H1 (cell line): ENCODE data around the gene FBXO2. TPM values are rescaled to one million over a fixed set of nuclear protein-coding genes. Genes with fewer than 3 reads are reported as not detected.

Experiments used
- EP300 ChIP-seq, 2 experiments: IDR thresholded peaks; 1 replicate in 1 of 2; 2 replicates in 1 of 2; pipeline ENCODE4 v1.6.1; 2011 to 2012; ENCODE audit warnings: low read depth in 2 of 2, low read length in 2 of 2, mild to moderate bottlenecking in 2 of 2, borderline replicate concordance in 1 of 2, inconsistent platforms in 1 of 2, moderate library complexity in 1 of 2
- GABPA ChIP-seq: IDR thresholded peaks from 2 replicates; pipeline ENCODE4 v1.6.1; 2011; ENCODE audit warnings: mild to moderate bottlenecking, low read length, moderate library complexity, borderline replicate concordance; ENCODE audit not compliant: insufficient read depth
- KDM4A ChIP-seq: IDR thresholded peaks from one replicate; pipeline ENCODE4 v1.7.1; 2012; ENCODE audit warnings: low read depth, mild to moderate bottlenecking, moderate library complexity, low read length, inconsistent platforms; ENCODE audit not compliant: severe bottlenecking
- NANOG ChIP-seq: IDR thresholded peaks from 2 replicates; pipeline ENCODE4 v1.6.1; 2011; ENCODE audit warnings: low read length, low read depth, mild to moderate bottlenecking, inconsistent platforms; ENCODE audit not compliant: insufficient read depth, poor library complexity, severe bottlenecking
- RFX5 ChIP-seq: IDR thresholded peaks from 2 replicates; pipeline ENCODE4 v1.6.1; 2011; ENCODE audit warnings: low read depth, low read length, improper control_type of control experiment, borderline replicate concordance
- RXRA ChIP-seq: IDR thresholded peaks from 2 replicates; pipeline ENCODE4 v1.6.1; 2011; ENCODE audit warnings: low read depth, mild to moderate bottlenecking, low read length, moderate library complexity; ENCODE audit not compliant: insufficient read depth
- TBP ChIP-seq: IDR thresholded peaks from 2 replicates; pipeline ENCODE4 v1.6.1; 2011; ENCODE audit warnings: low read depth, low read length, improper control_type of control experiment
- polyA plus RNA-seq, 7 experiments: library from polyadenylated mRNA; depleted of rRNA in 3 of 7; stranded (reverse) in 5 of 7; unstranded in 2 of 7; fragments of >200 nt in 5 of 7; fragments of 200-250 nt in 2 of 7; gene quantifications; 1 replicate in 5 of 7; 2 replicates in 1 of 7; 4 replicates in 1 of 7; pipeline versions ENCODE4 v1.2.1 to v1.2.3, GENCODE V29; 2011 to 2013; ENCODE audit warnings: missing spikeins in 2 of 7, mixed read lengths in 2 of 7
- total RNA-seq: library from RNA; stranded (reverse); fragmentation: NEBNext Ultra II Directional; extraction: Animal tissue kit (Norgen Biotek cat#: 25700); gene quantifications from 2 replicates; pipeline ENCODE4 v1.2.1, GENCODE V29; 2021
- TF ChIP-seq, protein P1 (sequence below): fragments of 300-600 bp; sonication (generic); IDR thresholded peaks from 2 replicates; pipeline ENCODE4 v1.7.1; 2012; ENCODE audit warnings: low read length, moderate library complexity, mild to moderate bottlenecking, inconsistent platforms; ENCODE audit not compliant: insufficient replicate concordance
- TF ChIP-seq, protein P2 (sequence below): IDR thresholded peaks from 2 replicates; pipeline ENCODE4 v1.6.1; 2011; ENCODE audit warnings: low read depth, mild to moderate bottlenecking, low read length; ENCODE audit not compliant: insufficient read depth

The FBXO2 gene
- total and polyA plus RNA-seq, 2 of the 8 experiments (the other 6 are each of a cell fraction or from before 2014, with no cell fraction given) = 51.3 to 57.9 TPM

- TF ChIP-seq, protein P1, sequence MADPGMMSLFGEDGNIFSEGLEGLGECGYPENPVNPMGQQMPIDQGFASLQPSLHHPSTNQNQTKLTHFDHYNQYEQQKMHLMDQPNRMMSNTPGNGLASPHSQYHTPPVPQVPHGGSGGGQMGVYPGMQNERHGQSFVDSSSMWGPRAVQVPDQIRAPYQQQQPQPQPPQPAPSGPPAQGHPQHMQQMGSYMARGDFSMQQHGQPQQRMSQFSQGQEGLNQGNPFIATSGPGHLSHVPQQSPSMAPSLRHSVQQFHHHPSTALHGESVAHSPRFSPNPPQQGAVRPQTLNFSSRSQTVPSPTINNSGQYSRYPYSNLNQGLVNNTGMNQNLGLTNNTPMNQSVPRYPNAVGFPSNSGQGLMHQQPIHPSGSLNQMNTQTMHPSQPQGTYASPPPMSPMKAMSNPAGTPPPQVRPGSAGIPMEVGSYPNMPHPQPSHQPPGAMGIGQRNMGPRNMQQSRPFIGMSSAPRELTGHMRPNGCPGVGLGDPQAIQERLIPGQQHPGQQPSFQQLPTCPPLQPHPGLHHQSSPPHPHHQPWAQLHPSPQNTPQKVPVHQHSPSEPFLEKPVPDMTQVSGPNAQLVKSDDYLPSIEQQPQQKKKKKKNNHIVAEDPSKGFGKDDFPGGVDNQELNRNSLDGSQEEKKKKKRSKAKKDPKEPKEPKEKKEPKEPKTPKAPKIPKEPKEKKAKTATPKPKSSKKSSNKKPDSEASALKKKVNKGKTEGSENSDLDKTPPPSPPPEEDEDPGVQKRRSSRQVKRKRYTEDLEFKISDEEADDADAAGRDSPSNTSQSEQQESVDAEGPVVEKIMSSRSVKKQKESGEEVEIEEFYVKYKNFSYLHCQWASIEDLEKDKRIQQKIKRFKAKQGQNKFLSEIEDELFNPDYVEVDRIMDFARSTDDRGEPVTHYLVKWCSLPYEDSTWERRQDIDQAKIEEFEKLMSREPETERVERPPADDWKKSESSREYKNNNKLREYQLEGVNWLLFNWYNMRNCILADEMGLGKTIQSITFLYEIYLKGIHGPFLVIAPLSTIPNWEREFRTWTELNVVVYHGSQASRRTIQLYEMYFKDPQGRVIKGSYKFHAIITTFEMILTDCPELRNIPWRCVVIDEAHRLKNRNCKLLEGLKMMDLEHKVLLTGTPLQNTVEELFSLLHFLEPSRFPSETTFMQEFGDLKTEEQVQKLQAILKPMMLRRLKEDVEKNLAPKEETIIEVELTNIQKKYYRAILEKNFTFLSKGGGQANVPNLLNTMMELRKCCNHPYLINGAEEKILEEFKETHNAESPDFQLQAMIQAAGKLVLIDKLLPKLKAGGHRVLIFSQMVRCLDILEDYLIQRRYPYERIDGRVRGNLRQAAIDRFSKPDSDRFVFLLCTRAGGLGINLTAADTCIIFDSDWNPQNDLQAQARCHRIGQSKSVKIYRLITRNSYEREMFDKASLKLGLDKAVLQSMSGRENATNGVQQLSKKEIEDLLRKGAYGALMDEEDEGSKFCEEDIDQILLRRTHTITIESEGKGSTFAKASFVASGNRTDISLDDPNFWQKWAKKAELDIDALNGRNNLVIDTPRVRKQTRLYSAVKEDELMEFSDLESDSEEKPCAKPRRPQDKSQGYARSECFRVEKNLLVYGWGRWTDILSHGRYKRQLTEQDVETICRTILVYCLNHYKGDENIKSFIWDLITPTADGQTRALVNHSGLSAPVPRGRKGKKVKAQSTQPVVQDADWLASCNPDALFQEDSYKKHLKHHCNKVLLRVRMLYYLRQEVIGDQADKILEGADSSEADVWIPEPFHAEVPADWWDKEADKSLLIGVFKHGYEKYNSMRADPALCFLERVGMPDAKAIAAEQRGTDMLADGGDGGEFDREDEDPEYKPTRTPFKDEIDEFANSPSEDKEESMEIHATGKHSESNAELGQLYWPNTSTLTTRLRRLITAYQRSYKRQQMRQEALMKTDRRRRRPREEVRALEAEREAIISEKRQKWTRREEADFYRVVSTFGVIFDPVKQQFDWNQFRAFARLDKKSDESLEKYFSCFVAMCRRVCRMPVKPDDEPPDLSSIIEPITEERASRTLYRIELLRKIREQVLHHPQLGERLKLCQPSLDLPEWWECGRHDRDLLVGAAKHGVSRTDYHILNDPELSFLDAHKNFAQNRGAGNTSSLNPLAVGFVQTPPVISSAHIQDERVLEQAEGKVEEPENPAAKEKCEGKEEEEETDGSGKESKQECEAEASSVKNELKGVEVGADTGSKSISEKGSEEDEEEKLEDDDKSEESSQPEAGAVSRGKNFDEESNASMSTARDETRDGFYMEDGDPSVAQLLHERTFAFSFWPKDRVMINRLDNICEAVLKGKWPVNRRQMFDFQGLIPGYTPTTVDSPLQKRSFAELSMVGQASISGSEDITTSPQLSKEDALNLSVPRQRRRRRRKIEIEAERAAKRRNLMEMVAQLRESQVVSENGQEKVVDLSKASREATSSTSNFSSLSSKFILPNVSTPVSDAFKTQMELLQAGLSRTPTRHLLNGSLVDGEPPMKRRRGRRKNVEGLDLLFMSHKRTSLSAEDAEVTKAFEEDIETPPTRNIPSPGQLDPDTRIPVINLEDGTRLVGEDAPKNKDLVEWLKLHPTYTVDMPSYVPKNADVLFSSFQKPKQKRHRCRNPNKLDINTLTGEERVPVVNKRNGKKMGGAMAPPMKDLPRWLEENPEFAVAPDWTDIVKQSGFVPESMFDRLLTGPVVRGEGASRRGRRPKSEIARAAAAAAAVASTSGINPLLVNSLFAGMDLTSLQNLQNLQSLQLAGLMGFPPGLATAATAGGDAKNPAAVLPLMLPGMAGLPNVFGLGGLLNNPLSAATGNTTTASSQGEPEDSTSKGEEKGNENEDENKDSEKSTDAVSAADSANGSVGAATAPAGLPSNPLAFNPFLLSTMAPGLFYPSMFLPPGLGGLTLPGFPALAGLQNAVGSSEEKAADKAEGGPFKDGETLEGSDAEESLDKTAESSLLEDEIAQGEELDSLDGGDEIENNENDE = no peak
- TF ChIP-seq RFX5 (no peak), RXRA (no peak), GABPA (no peak), KDM4A (peak; percentile 48), EP300 (IDR thresholded peaks at IDR 0.05; ENCODE audit: borderline replicate concordance in 1 of 2, low read depth in 2 of 2, low read length in 2 of 2) (peak in 1 of 2 experiments; percentile 69; a peak in 1 of 3 replicates), TBP (no peak), NANOG (no peak)
- TF ChIP-seq, protein P2, sequence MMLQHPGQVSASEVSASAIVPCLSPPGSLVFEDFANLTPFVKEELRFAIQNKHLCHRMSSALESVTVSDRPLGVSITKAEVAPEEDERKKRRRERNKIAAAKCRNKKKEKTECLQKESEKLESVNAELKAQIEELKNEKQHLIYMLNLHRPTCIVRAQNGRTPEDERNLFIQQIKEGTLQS = no peak
Measured at GRCh38 chr1:11681071-11681771, 27.0 kb upstream of the FBXO2 start, which contains the start of gene MAD2L2 (continued).
